IgD-negative memory B cell (primary cell): ENCODE results near the gene ZNF774. TPM values are rescaled to one million over a fixed set of nuclear protein-coding genes. Genes with fewer than 3 reads are reported as not detected.
"Not testable (repeated sequence)": the region's sequence is repeated elsewhere in the genome, so short reads cannot be mapped to it uniquely, and the experiment has no call there.

Experiments used
- H3K27ac Mint-ChIP-seq, 3 donors: one replicate each; pipeline ENCODE4 v1.8.0; 2020 to 2022; ENCODE audit warnings: mild to moderate bottlenecking in 3 of 3, mixed read lengths in 3 of 3, moderate library complexity in 1 of 3
- H3K27me3 Mint-ChIP-seq: one replicate; pipeline ENCODE4 v1.8.0; 2021; ENCODE audit warnings: mixed read lengths
- H3K36me3 Mint-ChIP-seq: one replicate; pipeline ENCODE4 v1.8.0; 2020; ENCODE audit warnings: mild to moderate bottlenecking, mixed read lengths
- H3K4me1 Mint-ChIP-seq, 3 donors: one replicate each; pipeline ENCODE4 v1.8.0; 2020 to 2022; ENCODE audit warnings: mixed read lengths in 3 of 3, mild to moderate bottlenecking in 1 of 3
- H3K4me3 Mint-ChIP-seq, 4 donors: one replicate each; pipeline ENCODE4 v1.8.0; 2020 to 2022; ENCODE audit warnings: mild to moderate bottlenecking in 4 of 4, mixed read lengths in 4 of 4, moderate library complexity in 3 of 4
- H3K9me3 Mint-ChIP-seq, 3 donors: one replicate each; pipeline ENCODE4 v1.8.0; 2020 to 2021; ENCODE audit warnings: mixed read lengths in 3 of 3, mild to moderate bottlenecking in 1 of 3
- polyA plus RNA-seq: library from polyadenylated mRNA; unstranded; fragments of 300-500 nt; fragmentation: Illumina TruSeq; gene quantifications from one replicate; pipeline ENCODE4 v1.2.3, GENCODE V29; 2021

The ZNF774 gene
- polyA plus RNA-seq = 0.04 TPM

DNA sequence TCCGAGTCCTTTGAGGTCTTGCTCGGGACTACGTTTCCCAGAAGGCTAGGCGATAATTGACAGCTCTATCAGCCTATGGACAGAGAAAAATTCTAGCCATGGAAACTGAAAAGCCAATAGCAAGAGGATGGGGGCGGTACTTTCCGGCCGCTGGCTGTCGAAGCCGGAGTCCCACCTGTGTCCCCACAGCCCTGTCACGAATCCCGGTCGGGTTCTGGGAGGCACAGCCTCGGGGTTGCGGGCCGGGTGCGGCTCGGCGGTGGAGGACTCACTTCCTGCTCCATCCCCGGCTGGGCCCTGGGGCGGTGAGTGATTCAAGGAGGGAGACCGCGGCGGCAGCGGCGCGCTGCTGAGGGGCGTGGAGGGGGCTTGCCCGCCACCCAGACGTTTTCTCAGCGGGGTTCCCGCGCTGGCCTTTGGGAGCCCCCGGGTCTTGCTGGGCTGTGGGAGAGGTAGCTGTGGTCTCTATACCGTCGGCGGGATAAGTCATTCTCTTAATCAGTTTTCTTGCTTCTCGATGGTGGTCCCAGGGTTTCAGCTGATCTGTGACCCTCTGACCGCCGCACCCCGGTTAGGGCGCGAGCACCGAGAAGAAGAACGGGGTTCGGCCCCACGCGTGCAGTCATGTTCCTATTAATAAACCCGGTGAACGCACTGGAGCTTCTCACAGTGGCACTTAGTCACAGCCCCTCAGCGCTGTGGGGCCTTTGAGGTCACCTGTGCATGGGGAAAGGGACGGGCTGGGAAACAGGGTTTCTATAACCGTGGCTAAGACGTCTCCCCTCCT is at the start of gene ZNF774:
Gene ZNF774, plus strand, starts transcription at position 178 of the 787 bp plus-strand sequence. CDS start 2,377 bp downstream, outside the sequence.
- Mint-ChIP-seq H3K27ac (peak within 1 kb of the TSS; percentile 3 to 53 (median 50)), H3K4me3 (peak within 1 kb of the TSS; percentile 88 to 93 (median 91)), H3K9me3 (no peaks in the 10 kb centered on the region), H3K36me3 (no peaks in the 10 kb centered on the region), H3K27me3 (peaks cover 2% of the 10 kb centered on the region), H3K4me1 (peaks cover 2 to 6% (median 4%) of the 10 kb centered on the region in 3 donors)

DNA sequence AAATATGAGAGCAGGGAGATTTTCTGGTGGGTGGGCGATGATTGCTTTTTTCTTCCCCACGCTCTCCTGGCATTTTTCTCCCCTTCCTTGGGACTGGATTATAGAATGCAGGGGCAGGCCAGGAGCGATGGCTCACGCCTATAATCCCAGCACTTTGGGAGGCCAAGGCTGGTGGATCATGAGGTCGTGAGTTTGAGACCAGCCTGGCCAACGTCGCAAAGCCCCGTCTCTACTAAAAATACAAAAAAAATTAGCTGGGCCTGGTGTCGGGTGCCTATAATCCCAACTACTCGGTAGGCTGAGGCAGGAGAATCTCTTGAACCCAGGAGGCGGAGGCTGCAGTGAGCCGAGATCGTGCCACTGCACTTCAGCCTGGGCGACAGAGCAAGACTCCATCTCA is 46.7 kb upstream of the ZNF774 start:
- H3K36me3 Mint-ChIP-seq, H3K27me3 Mint-ChIP-seq, H3K4me3 Mint-ChIP-seq, H3K27ac Mint-ChIP-seq, H3K9me3 Mint-ChIP-seq: not testable (repeated sequence)
- H3K4me1 Mint-ChIP-seq = peaks cover 15 to 17% (median 15%) of the 10 kb centered on the region in 3 donors

DNA sequence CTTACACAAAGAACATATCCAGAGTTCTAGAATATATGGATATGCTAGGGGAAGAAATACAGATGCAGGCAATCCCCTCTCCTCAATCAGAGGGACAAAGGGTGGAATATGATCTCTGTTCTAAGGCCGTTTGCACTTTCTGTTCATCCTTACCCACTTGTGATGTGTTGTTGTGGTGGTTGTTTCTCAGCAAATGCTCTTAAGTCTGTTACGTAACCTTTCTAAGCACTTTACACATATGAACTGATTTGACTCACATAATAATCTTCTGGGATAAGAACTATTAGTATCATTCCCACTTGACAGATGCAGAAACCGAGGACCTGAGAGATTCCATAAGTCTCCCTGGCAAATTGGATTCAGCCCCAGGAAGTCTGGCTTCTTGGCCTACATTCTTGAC is 46.2 kb upstream of the ZNF774 start:
- no peak overlapping the region for H3K4me3 Mint-ChIP-seq
- no peaks in the 10 kb centered on the region for H3K36me3 Mint-ChIP-seq
- no peaks in the 10 kb centered on the region for H3K27me3 Mint-ChIP-seq
- no peaks in the 10 kb centered on the region for H3K9me3 Mint-ChIP-seq
- no peak overlapping the region for H3K27ac Mint-ChIP-seq
- H3K4me1 Mint-ChIP-seq = peaks cover 12 to 15% (median 15%) of the 10 kb centered on the region in 3 donors

DNA sequence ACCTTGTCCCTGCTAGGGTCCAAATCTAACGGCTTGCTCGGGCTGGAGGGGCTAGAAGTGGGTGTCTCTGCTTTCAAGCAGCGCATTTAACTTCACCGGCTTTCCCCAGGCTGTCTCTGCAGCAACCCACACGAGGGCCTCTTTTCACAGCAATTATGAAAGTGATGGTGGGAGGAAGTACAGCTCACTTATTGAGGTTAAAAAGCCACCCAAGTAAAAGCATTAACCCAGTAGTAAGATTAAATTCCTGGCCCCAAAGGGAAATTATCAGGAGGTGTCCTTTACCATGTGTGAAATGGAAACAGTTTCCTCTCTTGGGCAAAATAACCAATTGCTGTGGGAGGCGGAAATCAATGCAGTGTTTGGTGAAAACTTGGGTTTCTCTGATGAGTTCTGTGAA is 45.5 kb upstream of the ZNF774 start:
- Mint-ChIP-seq H3K36me3 (no peaks in the 10 kb centered on the region), H3K27ac (no peak overlapping the region), H3K4me3 (peak overlapping the region in 1 of 4 donors; percentile 64), H3K27me3 (no peaks in the 10 kb centered on the region), H3K4me1 (peaks cover 12 to 13% (median 12%) of the 10 kb centered on the region in 3 donors), H3K9me3 (no peaks in the 10 kb centered on the region)

DNA sequence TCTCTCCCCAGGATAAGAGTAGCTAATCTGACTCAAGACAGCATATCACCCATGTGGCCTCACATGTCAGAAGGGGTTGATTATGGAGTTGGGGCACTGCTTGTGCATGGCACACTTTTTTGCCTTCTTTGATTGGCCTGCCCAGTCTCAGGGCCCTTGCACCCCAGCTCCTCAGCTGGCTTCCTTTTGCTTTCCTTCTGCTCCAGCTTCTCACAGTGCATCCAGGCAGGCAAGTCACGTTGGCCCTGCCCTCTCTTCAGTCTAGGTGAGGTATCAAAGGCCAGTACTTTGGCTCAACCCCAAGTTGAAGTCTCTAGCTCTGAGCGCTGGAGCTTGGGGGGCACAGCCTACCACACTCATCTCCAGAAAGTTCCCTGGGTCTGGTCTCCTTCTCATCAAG is 44.4 kb upstream of the ZNF774 start:
- peaks cover 12 to 13% (median 12%) of the 10 kb centered on the region in 3 donors for H3K4me1 Mint-ChIP-seq
- H3K27me3 Mint-ChIP-seq = peaks cover 1% of the 10 kb centered on the region
- no peaks in the 10 kb centered on the region for H3K9me3 Mint-ChIP-seq
- no peaks in the 10 kb centered on the region for H3K36me3 Mint-ChIP-seq
- no peak overlapping the region for H3K4me3 Mint-ChIP-seq
- H3K27ac Mint-ChIP-seq = no peak overlapping the region

DNA sequence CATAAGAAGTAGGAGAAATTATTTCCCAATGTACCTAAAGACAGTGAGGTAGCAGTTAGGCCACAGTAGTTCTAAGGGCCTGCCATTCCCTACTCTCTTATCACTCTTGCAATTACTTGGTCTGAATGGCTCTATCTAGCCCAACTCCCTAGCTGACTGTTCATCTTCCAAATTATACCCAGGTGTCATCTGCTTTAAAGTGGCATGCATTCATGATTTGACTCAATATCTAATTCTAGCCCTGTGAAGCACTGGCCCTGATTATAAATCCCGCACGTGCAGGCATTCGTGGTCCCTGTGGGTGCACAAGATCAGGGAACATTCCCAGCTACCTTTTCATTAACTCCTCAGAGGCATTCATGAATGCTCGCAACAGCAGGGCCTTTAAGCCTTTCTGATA is 43.1 kb upstream of the ZNF774 start:
- Mint-ChIP-seq H3K9me3 (no peaks in the 10 kb centered on the region), H3K27me3 (peaks cover 1% of the 10 kb centered on the region), H3K4me3 (no peak overlapping the region), H3K36me3 (no peaks in the 10 kb centered on the region), H3K4me1 (peaks cover 11 to 13% (median 12%) of the 10 kb centered on the region in 3 donors), H3K27ac (no peak overlapping the region)

DNA sequence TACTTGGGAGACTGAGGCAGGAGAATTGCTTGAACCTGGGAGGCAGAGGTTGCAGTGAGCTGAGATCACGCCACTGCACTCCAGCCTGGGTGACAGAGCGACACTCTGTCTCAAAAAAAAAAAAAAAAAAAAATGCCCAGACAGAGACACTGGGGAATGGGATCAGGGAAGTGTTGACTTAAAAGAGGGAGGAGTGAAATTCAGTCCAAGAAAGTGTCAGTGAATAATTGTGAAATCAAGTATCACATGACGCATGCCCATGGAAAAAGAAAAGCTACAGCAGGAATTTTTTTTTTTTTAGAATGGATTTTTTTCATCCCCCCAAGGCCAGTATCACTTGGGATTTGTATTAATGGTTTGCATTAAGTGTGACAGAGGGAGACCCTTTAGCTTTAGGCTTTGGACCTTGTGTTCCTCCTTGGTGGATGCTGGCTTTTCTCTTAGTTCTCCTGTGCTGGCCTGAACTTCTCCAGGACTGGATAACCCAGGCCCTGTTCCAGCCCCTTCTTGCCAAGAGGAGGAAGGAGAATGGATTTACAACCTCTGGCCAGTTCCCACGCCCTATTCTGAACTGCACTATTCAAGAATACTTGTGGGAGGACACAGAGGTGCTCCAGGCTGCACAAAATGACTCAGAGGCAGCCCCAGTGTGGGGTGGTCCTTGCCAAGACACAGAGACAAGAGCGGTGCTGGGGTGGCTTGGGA is 36.7 kb upstream of the ZNF774 start:
- no peak overlapping the region for H3K4me3 Mint-ChIP-seq
- H3K27ac Mint-ChIP-seq = no peak overlapping the region
- peaks cover 1% of the 10 kb centered on the region for H3K27me3 Mint-ChIP-seq
- peaks cover 0 to 6% (median 3%) of the 10 kb centered on the region in 3 donors for H3K4me1 Mint-ChIP-seq
- no peaks in the 10 kb centered on the region for H3K9me3 Mint-ChIP-seq
- H3K36me3 Mint-ChIP-seq = no peaks in the 10 kb centered on the region

DNA sequence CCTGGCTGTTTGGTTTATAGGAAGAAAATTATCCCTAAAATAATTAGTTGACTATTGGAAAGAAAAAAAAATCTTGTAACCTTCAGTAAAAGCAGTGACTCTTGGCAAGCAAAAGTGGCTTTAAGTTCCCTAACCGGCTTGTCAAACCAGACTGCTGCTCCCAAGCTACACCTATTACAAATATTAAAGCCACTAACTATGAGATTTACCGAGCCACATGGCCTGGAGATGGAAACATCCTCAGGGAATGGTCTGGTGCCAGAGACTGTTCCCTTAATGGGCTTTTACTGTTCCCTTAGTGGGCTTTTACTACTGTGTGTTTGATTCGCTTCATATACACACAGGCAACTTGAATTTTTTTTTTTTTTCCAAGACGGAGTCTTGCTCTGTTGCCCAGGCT is 35.9 kb upstream of the ZNF774 start:
- Mint-ChIP-seq H3K27ac (no peak overlapping the region), H3K4me1 (peaks cover 0 to 6% (median 3%) of the 10 kb centered on the region in 3 donors)

DNA sequence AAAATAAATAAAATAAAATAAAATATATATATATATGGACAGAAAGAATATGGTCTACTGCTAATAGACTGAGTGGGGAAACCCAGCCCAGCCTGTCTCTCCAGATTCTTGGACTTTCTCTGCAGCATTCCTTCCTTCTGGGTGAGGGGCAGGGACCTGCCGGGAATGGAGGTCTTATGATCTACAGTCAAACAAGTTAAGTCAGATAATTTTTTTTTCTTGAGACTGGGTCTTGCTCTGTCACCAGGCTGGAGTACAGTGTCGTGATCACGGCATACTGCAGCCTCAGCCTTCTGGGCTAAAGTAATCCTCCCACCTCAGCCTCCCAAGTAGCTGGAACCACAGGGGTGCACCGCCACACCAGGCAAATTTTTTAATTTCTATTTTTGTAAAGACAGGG is 33.5 kb upstream of the ZNF774 start:
- Mint-ChIP-seq H3K27me3 (no peaks in the 10 kb centered on the region), H3K4me3 (no peak overlapping the region), H3K9me3 (no peaks in the 10 kb centered on the region), H3K4me1 (peaks cover 0 to 8% (median 3%) of the 10 kb centered on the region in 3 donors), H3K27ac (no peak overlapping the region), H3K36me3 (no peaks in the 10 kb centered on the region)

More for the DNA sequence above, 35.9 kb upstream of the ZNF774 start:
- no peaks in the 10 kb centered on the region for H3K9me3 Mint-ChIP-seq
- no peaks in the 10 kb centered on the region for H3K36me3 Mint-ChIP-seq
- no peak overlapping the region for H3K4me3 Mint-ChIP-seq
- H3K27me3 Mint-ChIP-seq = peaks cover 1% of the 10 kb centered on the region

DNA sequence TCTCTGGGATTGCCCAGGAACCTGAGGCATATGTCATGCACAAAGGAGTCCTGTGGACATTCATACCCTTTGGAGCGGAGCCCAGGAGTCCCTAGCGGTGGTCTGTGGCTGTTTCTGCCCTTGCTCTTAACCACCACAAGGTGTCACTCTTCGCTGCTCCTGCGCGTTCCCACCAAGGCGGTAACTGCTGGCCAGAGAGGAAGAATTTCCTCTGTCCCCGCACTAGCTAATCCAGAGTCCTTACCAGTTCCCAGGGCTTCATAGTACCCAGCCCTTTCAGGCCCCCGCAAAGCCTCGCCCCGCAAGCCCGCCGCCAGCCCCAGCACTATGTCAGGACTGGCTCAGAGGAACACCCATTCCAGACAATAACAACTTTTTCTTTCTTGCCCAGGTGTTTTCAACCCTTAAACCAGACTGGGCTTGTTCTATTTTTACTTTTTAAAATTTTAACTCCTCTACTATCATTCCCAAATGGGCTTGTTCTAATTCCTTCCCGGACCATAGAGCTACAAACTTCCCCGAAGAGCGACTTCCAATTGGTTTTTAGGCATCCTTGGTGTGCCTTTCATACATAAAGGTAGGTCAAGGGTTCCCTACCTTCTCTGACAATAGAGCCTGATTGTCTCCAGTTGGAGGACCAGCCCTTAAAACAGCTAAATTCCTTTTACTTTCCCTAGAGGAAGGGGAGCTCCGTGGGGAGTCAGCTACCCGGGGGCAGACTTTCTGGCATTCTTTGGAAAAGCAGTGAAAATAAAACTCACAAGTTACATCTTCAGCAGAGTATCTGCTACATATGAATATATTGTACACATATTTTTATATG is 31.8 kb upstream of the ZNF774 start:
- Mint-ChIP-seq H3K36me3 (no peaks in the 10 kb centered on the region), H3K27me3 (no peaks in the 10 kb centered on the region), H3K27ac (no peak overlapping the region), H3K4me1 (peaks cover 0 to 8% (median 3%) of the 10 kb centered on the region in 3 donors), H3K9me3 (no peaks in the 10 kb centered on the region), H3K4me3 (no peak overlapping the region)

DNA sequence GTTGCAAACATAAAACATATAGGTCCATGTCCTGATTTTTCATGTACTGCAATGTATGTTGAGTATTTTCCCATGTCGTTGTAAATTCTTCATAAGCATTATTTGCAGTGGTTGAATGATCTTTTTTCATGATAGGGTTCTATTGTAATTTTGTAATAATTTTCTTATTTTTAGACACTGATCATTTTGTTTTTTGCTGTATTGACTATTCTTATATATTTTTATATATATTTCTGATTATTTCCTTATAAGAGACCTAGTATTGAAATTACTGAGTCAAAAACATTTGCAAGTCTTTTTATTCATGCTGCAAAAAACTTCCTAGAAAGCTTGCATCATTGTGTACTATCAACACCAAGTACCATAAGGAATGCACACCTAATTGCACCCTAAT is 31.2 kb upstream of the ZNF774 start:
- H3K4me1 Mint-ChIP-seq = peaks cover 0 to 8% (median 3%) of the 10 kb centered on the region in 3 donors
- H3K27me3 Mint-ChIP-seq = no peaks in the 10 kb centered on the region
- no peak overlapping the region for H3K27ac Mint-ChIP-seq
- no peaks in the 10 kb centered on the region for H3K9me3 Mint-ChIP-seq
- no peak overlapping the region for H3K4me3 Mint-ChIP-seq
- no peaks in the 10 kb centered on the region for H3K36me3 Mint-ChIP-seq

DNA sequence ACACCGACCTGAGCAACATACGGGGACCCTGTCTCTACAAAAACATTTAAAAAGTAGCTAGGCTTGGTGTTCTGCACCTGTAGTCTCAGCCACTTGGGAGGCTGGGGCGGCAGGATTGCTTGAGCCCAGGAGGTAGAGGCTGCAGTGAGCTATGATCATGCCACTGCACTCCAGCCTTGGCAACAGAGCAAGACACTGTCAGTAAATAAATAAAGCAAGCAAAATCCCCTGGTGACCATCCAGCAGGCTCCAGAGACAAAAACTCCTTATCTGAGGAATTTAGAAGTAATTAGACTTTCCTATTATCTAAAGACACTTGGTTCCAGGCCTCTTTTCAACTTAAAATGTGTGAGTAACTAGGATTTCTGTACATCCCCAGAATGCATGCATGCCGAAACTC is 29.5 kb upstream of the ZNF774 start:
- H3K4me3 Mint-ChIP-seq = no peak overlapping the region
- H3K9me3 Mint-ChIP-seq = no peaks in the 10 kb centered on the region
- no peak overlapping the region for H3K27ac Mint-ChIP-seq
- H3K36me3 Mint-ChIP-seq = no peaks in the 10 kb centered on the region
- H3K4me1 Mint-ChIP-seq = peaks cover 0 to 8% (median 3%) of the 10 kb centered on the region in 3 donors
- no peaks in the 10 kb centered on the region for H3K27me3 Mint-ChIP-seq

DNA sequence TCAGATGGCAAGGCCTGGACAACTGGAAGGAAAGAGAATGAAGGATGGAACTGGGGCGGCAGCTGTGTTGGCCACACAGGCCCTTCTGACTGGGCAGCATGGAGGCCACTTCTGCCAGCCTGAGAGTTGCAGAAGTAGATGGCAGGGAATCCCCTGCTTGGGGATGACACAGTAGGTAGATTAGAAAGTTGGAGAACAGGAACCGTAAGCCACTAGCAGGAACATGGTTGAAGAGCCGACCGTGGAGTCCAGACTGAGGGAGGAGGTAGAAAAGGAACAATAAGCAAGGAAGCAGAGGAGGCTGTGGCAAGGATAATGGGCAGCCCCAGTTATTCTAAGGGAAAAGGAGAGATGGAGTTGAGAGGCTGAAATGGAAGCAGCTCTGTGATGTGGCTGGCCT is 26.4 kb upstream of the ZNF774 start:
- Mint-ChIP-seq H3K4me3 (no peak overlapping the region), H3K36me3 (no peaks in the 10 kb centered on the region), H3K27me3 (no peaks in the 10 kb centered on the region), H3K9me3 (no peaks in the 10 kb centered on the region), H3K4me1 (peaks cover 0 to 1% (median 0%) of the 10 kb centered on the region in 3 donors), H3K27ac (no peak overlapping the region)

DNA sequence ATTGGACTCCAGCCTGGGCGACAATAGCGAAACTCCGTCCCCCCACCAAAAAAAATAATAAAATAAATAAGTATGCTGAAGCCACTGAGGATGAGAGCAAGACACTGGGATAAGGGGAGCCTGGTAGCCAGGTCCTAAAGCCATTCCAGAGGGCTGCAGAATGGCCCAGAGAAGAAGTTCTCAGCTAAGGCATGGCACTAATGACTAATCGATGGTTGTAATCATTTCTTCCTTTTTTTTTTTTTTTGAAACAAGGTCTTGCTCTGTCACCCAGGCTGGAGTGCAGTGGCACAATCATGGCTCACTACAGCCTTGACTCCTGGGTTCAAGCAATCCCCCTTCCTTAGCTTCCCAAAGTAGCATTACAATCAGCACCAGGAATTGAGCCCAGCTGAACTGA is 25.6 kb upstream of the ZNF774 start:
- peaks cover 0 to 1% (median 0%) of the 10 kb centered on the region in 3 donors for H3K4me1 Mint-ChIP-seq
- H3K4me3 Mint-ChIP-seq = no peak overlapping the region
- H3K27me3 Mint-ChIP-seq = no peaks in the 10 kb centered on the region
- H3K9me3 Mint-ChIP-seq = no peaks in the 10 kb centered on the region
- no peaks in the 10 kb centered on the region for H3K36me3 Mint-ChIP-seq
- no peak overlapping the region for H3K27ac Mint-ChIP-seq

DNA sequence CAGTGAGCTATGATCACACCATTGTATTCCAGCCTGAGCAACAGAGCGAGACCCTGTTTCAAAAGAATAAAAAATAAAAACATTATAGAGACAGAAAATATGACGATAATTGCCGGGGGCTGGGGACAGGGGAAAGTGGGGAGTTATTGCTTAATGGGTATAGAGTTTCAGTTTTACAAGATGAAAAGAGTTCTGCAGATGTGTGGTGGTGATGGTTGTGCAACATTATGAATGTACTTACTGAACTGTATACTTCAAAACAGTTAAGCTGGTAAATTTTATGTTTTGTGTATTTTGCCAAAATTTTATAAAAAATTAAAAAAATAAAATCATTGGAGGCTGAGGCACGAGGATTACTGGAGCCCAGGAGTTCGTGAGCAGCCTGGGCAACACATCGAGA is 24.8 kb upstream of the ZNF774 start:
- no peak overlapping the region for H3K4me3 Mint-ChIP-seq
- no peaks in the 10 kb centered on the region for H3K36me3 Mint-ChIP-seq
- peaks cover 0 to 1% (median 0%) of the 10 kb centered on the region in 3 donors for H3K4me1 Mint-ChIP-seq
- H3K9me3 Mint-ChIP-seq = no peaks in the 10 kb centered on the region
- H3K27me3 Mint-ChIP-seq = no peaks in the 10 kb centered on the region
- H3K27ac Mint-ChIP-seq = no peak overlapping the region
